Tibial artery (tissue), 4 donors: ENCODE data around the gene CPTP.

ENCODE experiments used
- DNase-seq, 2 donors: peaks; one replicate each; pipeline ENCODE4 v3.0.0-alpha.2; 2019
- H3K27ac ChIP-seq, 2 donors: fragments of 200-600 bp; sonication (generic) in 1 of 2; 1 replicate in 1 of 2; 2 replicates in 1 of 2; pipeline ENCODE4 v1.5.1; 2018 to 2019; ENCODE audit warnings: mild to moderate bottlenecking in 1 of 2
- H3K27me3 ChIP-seq, 2 donors: fragments of 200-600 bp; sonication (generic) in 1 of 2; one replicate each; pipeline versions ENCODE4 v1.5.1 to v1.6.0; 2016 to 2019
- H3K36me3 ChIP-seq, 3 donors: fragments of 200-600 bp; sonication (generic) in 2 of 3; one replicate each; pipeline ENCODE4 v1.5.1; 2016 to 2019; ENCODE audit warnings: mild to moderate bottlenecking in 2 of 3
- H3K4me1 ChIP-seq, 4 donors: fragments of 200-600 bp; sonication (generic) in 2 of 4; 1 replicate in 3 of 4; 2 replicates in 1 of 4; pipeline ENCODE4 v1.5.1; 2016 to 2019
- H3K4me3 ChIP-seq, 2 donors: fragments of 200-600 bp; sonication (generic) in 1 of 2; 1 replicate in 1 of 2; 2 replicates in 1 of 2; pipeline ENCODE4 v1.5.1; 2018 to 2019; ENCODE audit warnings: mild to moderate bottlenecking in 2 of 2
- H3K9me3 ChIP-seq, 3 donors: fragments of 200-600 bp; sonication (generic) in 1 of 3; one replicate each; pipeline ENCODE4 v1.5.1; 2016 to 2019
- CTCF ChIP-seq, 2 experiments: fragments of 200-600 bp in 1 of 2; fragments of 450-650 bp in 1 of 2; IDR thresholded peaks; one replicate each; pipeline ENCODE4 v1.5.1; 2017 to 2019; ENCODE audit warnings: antibody characterized with exemption in 2 of 2, mild to moderate bottlenecking in 1 of 2, moderate library complexity in 1 of 2
- intact Hi-C: fragments of 100-400 bp; cut with DNase I; formaldehyde crosslinking; loops from one replicate; pipeline ENCODE4 v1.15.0; 2023; ENCODE audit warnings: low total_unique reads

The CPTP gene

DNA sequence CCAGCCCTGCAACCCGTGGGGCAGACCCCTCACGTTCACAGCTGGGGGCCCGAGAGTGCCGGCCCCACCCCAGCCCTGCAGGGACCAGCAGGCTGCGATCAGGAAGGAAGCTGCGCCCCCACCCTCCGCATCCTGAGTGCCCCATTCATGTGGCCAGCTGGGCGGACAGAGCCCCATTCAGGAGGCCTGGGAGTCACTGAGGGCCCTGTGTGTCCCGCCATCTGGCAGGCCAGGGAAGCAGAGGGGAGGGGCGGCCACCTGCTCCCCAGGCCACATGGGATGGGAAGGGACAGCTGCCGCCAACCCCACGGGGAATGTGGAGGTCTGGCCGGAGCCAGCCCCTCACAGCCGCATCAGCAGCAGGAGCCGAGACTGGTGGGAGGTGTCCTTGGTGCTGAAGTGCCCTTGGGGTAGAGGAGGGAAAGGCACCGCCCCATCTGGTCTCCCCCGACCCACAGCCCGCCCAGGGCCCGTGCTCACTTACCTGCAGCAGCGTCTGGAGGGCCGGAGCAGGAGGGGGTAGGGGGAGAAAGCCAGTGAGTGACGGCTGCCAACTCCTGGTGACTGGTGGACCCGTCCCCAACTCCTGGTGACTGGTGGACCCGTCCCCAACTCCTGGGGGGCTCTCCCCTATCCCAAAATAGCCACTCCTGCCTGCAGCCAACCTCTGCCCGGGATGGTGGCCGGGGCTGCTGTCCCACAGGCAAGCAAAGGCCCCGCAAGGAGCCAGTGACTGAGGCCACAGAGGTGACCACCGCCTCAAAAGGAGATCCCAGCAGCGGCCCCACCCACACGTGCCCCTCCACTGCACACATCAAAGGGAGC lies 25.5 kb upstream of the CPTP start:
- Histone ChIP-seq H3K9me3 (no peaks in the 10 kb centered on the region), H3K4me3 (no peak overlapping the region), H3K27me3 (no peaks in the 10 kb centered on the region), H3K4me1 (peaks cover 0 to 5% (median 2%) of the 10 kb centered on the region in 4 donors), H3K36me3 (peaks cover 3 to 59% (median 28%) of the 10 kb centered on the region in 3 donors), H3K27ac (no peak overlapping the region)
- TF ChIP-seq CTCF (IDR thresholded peaks at IDR 0.05), result no peak
- intact Hi-C loops, result no loop called here
- DNase-seq, result no peak

- TF ChIP-seq CTCF (IDR thresholded peaks at IDR 0.05), result no peak
- Histone ChIP-seq H3K27ac (no peak overlapping the region), H3K36me3 (peaks cover 3 to 51% (median 22%) of the 10 kb centered on the region in 3 donors), H3K4me1 (peaks cover 0 to 13% (median 10%) of the 10 kb centered on the region in 4 donors), H3K9me3 (no peaks in the 10 kb centered on the region), H3K27me3 (no peaks in the 10 kb centered on the region), H3K4me3 (no peak overlapping the region)
- DNase-seq, result no peak
- intact Hi-C loops, result no loop called here
These were observed 24.8 kb upstream of the CPTP start for GRCh38 chr1:1299686-1300351.

DNA sequence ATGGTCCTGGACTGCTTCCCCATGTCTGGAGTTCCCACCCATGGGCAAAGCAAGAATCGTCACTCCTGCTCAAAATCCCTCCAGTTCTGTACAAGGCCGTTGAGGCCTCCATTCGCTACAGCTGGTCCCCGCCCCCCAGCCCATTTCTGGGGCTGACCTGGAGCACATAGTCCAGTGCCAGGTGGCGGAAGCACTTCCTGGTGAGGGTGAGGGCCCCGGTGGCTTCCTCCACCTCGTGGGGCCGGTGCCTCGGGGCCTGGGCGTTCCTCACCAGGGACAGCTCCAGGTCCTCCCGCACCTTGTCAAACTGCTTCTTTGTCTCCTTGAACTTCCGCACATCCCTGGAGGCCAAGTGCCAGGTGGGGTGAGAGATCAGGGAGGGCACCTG lies 24.3 kb upstream of the CPTP start:
- Histone ChIP-seq H3K27ac (no peak overlapping the region), H3K4me3 (no peak overlapping the region), H3K9me3 (no peaks in the 10 kb centered on the region), H3K4me1 (peaks cover 0 to 18% (median 15%) of the 10 kb centered on the region in 4 donors), H3K27me3 (no peaks in the 10 kb centered on the region), H3K36me3 (peaks cover 3 to 46% (median 18%) of the 10 kb centered on the region in 3 donors)
- no peak for TF ChIP-seq CTCF (IDR thresholded peaks at IDR 0.05)
- DNase-seq, result no peak
- intact Hi-C loops, result no loop called here

- peaks cover 0 to 35% (median 32%) of the 10 kb centered on the region in 4 donors for H3K4me1 ChIP-seq
- DNase-seq, result no peak
These were observed 22.6 kb upstream of the CPTP start for GRCh38 chr1:1302006-1302430.

DNA sequence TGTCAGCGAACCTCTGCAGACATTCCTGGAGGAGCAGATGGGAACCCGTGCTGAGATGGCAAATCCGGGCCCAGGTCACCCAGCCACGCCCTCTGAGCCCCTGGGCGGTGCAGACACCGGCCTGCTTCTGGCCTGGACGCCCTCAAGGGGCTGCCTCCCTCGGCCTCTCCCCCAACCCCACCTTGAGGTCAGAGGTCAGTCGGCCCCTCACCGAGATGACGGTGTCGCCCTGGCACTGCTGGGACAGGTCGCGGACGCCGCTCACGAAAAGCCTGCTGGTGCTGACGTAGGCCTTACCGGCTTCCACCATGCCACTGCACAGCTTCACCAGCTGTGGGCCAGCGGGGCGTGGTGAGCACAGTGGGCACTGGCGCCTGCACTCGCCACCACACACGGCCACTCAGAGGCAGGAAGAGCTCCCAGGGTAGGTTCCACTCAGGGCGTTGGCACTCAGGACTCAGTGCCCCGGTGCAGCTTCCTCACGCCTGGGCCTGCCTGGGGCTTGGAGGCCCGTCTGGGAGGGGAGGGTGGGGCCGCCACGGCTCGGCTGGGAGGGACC lies 21.6 kb upstream of the CPTP start:
- Histone ChIP-seq H3K36me3 (peaks cover 0 to 23% (median 0%) of the 10 kb centered on the region in 3 donors), H3K4me3 (no peak overlapping the region), H3K27me3 (no peaks in the 10 kb centered on the region), H3K4me1 (peaks cover 0 to 39% (median 35%) of the 10 kb centered on the region in 4 donors), H3K9me3 (no peaks in the 10 kb centered on the region), H3K27ac (no peak overlapping the region)
- DNase-seq, result no peak
- intact Hi-C loops, result no loop called here
- no peak for TF ChIP-seq CTCF (IDR thresholded peaks at IDR 0.05)

More at GRCh38 chr1:1302006-1302430, 22.6 kb upstream of the CPTP start:
- no peaks in the 10 kb centered on the region for H3K27me3 ChIP-seq
- intact Hi-C loops, result no loop called here
- no peak overlapping the region for H3K27ac ChIP-seq
- no peak overlapping the region for H3K4me3 ChIP-seq
- TF ChIP-seq CTCF (IDR thresholded peaks at IDR 0.05), result no peak
- H3K36me3 ChIP-seq, result peaks cover 3 to 29% (median 5%) of the 10 kb centered on the region in 3 donors
- no peaks in the 10 kb centered on the region for H3K9me3 ChIP-seq
